ENCODE data around the gene COL27A1. TPM values are rescaled to one million over a fixed set of nuclear protein-coding genes. Genes with fewer than 3 reads are reported as not detected.

Gene COL27A1
- total and polyA plus RNA-seq, 2 donors = 12.6 to 24.0 TPM

- 85% methylated on average over 2 of the region's 2 CpGs for WGBS
- H3K9me3 ChIP-seq (ENCODE audit: control insufficient read depth in 2 of 2, insufficient read depth in 1 of 2, low read length in 1 of 2) = no peaks in the 10 kb centered on the region
- peaks cover 0 to 21% of the 10 kb centered on the region in 2 donors for H3K27me3 ChIP-seq (ENCODE audit: control insufficient read depth in 2 of 2, insufficient read depth in 1 of 2, low read length in 1 of 2)
Observed at GRCh38 chr9:114114364-114114763, 41.0 kb upstream of the COL27A1 start.

GRCh38 chr9:114115654-114116125, 39.6 kb upstream of the COL27A1 start:
- DNase-seq (ENCODE audit: low read depth in 6 of 9, low spot score in 9 of 9) = no peak
- WGBS = 94% methylated on average over 9 of the region's 9 CpGs
- no peak overlapping the region for H3K4me3 ChIP-seq (ENCODE audit: low read length in 2 of 2)
- no peaks in the 10 kb centered on the region for H3K9me3 ChIP-seq (ENCODE audit: control insufficient read depth in 2 of 2, insufficient read depth in 1 of 2, low read length in 1 of 2)
- no peak overlapping the region for H3K27ac ChIP-seq (ENCODE audit: low read depth in 1 of 2, low read length in 1 of 2)
- peaks cover 0 to 21% of the 10 kb centered on the region in 2 donors for H3K27me3 ChIP-seq (ENCODE audit: control insufficient read depth in 2 of 2, insufficient read depth in 1 of 2, low read length in 1 of 2)
- no peaks in the 10 kb centered on the region for H3K4me1 ChIP-seq (ENCODE audit: control insufficient read depth in 2 of 2, insufficient read depth in 2 of 2, low read length in 2 of 2)
- no peaks in the 10 kb centered on the region for H3K36me3 ChIP-seq (ENCODE audit: control insufficient read depth in 2 of 2, insufficient read depth in 2 of 2, low read length in 1 of 2)

More at GRCh38 chr9:114114364-114114763, 41.0 kb upstream of the COL27A1 start:
- Histone ChIP-seq H3K36me3 (ENCODE audit: control insufficient read depth in 2 of 2, insufficient read depth in 2 of 2, low read length in 1 of 2) (no peaks in the 10 kb centered on the region), H3K4me1 (ENCODE audit: control insufficient read depth in 2 of 2, insufficient read depth in 2 of 2, low read length in 2 of 2) (no peaks in the 10 kb centered on the region), H3K27ac (ENCODE audit: low read depth in 1 of 2, low read length in 1 of 2) (no peak overlapping the region), H3K4me3 (ENCODE audit: low read length in 2 of 2) (no peak overlapping the region)
- DNase-seq (ENCODE audit: low read depth in 6 of 9, low spot score in 9 of 9) = no peak

GRCh38 chr9:114116126-114116747, 39.1 kb upstream of the COL27A1 start:
- Histone ChIP-seq H3K4me3 (ENCODE audit: low read length in 2 of 2) (no peak overlapping the region), H3K36me3 (ENCODE audit: control insufficient read depth in 2 of 2, insufficient read depth in 2 of 2, low read length in 1 of 2) (no peaks in the 10 kb centered on the region), H3K4me1 (ENCODE audit: control insufficient read depth in 2 of 2, insufficient read depth in 2 of 2, low read length in 2 of 2) (no peaks in the 10 kb centered on the region), H3K27ac (ENCODE audit: low read depth in 1 of 2, low read length in 1 of 2) (no peak overlapping the region), H3K27me3 (ENCODE audit: control insufficient read depth in 2 of 2, insufficient read depth in 1 of 2, low read length in 1 of 2) (peaks cover 0 to 21% of the 10 kb centered on the region in 2 donors), H3K9me3 (ENCODE audit: control insufficient read depth in 2 of 2, insufficient read depth in 1 of 2, low read length in 1 of 2) (no peaks in the 10 kb centered on the region)
- DNase-seq (ENCODE audit: low read depth in 6 of 9, low spot score in 9 of 9) = no peak
- WGBS = 93% methylated on average over 12 of the region's 12 CpGs

GRCh38 chr9:114117614-114117995, 37.7 kb upstream of the COL27A1 start:
- Histone ChIP-seq H3K4me1 (ENCODE audit: control insufficient read depth in 2 of 2, insufficient read depth in 2 of 2, low read length in 2 of 2) (no peaks in the 10 kb centered on the region), H3K27me3 (ENCODE audit: control insufficient read depth in 2 of 2, insufficient read depth in 1 of 2, low read length in 1 of 2) (peaks cover 0 to 21% of the 10 kb centered on the region in 2 donors), H3K36me3 (ENCODE audit: control insufficient read depth in 2 of 2, insufficient read depth in 2 of 2, low read length in 1 of 2) (no peaks in the 10 kb centered on the region), H3K27ac (ENCODE audit: low read depth in 1 of 2, low read length in 1 of 2) (no peak overlapping the region), H3K9me3 (ENCODE audit: control insufficient read depth in 2 of 2, insufficient read depth in 1 of 2, low read length in 1 of 2) (no peaks in the 10 kb centered on the region), H3K4me3 (ENCODE audit: low read length in 2 of 2) (no peak overlapping the region)
- no peak for DNase-seq (ENCODE audit: low read depth in 6 of 9, low spot score in 9 of 9)
- WGBS = 96% methylated on average over 7 of the region's 7 CpGs

GRCh38 chr9:114117996-114118830, 37.1 kb upstream of the COL27A1 start:
- Histone ChIP-seq H3K27me3 (ENCODE audit: control insufficient read depth in 2 of 2, insufficient read depth in 1 of 2, low read length in 1 of 2) (peaks cover 0 to 21% of the 10 kb centered on the region in 2 donors), H3K9me3 (ENCODE audit: control insufficient read depth in 2 of 2, insufficient read depth in 1 of 2, low read length in 1 of 2) (no peaks in the 10 kb centered on the region), H3K4me1 (ENCODE audit: control insufficient read depth in 2 of 2, insufficient read depth in 2 of 2, low read length in 2 of 2) (no peaks in the 10 kb centered on the region), H3K4me3 (ENCODE audit: low read length in 2 of 2) (no peak overlapping the region), H3K36me3 (ENCODE audit: control insufficient read depth in 2 of 2, insufficient read depth in 2 of 2, low read length in 1 of 2) (no peaks in the 10 kb centered on the region), H3K27ac (ENCODE audit: low read depth in 1 of 2, low read length in 1 of 2) (no peak overlapping the region)
- no peak for DNase-seq (ENCODE audit: low read depth in 6 of 9, low spot score in 9 of 9)
- WGBS = 75% methylated on average over 21 of the region's 21 CpGs

GRCh38 chr9:114119242-114120191, 35.8 kb upstream of the COL27A1 start:
- H3K27me3 ChIP-seq (ENCODE audit: control insufficient read depth in 2 of 2, insufficient read depth in 1 of 2, low read length in 1 of 2) = peaks cover 0 to 18% of the 10 kb centered on the region in 2 donors
- WGBS = 74% methylated on average over 9 of the region's 9 CpGs
- H3K4me1 ChIP-seq (ENCODE audit: control insufficient read depth in 2 of 2, insufficient read depth in 2 of 2, low read length in 2 of 2) = no peaks in the 10 kb centered on the region
- no peak overlapping the region for H3K4me3 ChIP-seq (ENCODE audit: low read length in 2 of 2)
- no peaks in the 10 kb centered on the region for H3K36me3 ChIP-seq (ENCODE audit: control insufficient read depth in 2 of 2, insufficient read depth in 2 of 2, low read length in 1 of 2)
- no peaks in the 10 kb centered on the region for H3K9me3 ChIP-seq (ENCODE audit: control insufficient read depth in 2 of 2, insufficient read depth in 1 of 2, low read length in 1 of 2)
- H3K27ac ChIP-seq (ENCODE audit: low read depth in 1 of 2, low read length in 1 of 2) = no peak overlapping the region
- no peak for DNase-seq (ENCODE audit: low read depth in 6 of 9, low spot score in 9 of 9)

- DNase-seq (ENCODE audit: low read depth in 6 of 9, low spot score in 9 of 9) = no peak
- Histone ChIP-seq H3K27ac (ENCODE audit: low read depth in 1 of 2, low read length in 1 of 2) (no peak overlapping the region), H3K27me3 (ENCODE audit: control insufficient read depth in 2 of 2, insufficient read depth in 1 of 2, low read length in 1 of 2) (peaks cover 0 to 18% of the 10 kb centered on the region in 2 donors), H3K36me3 (ENCODE audit: control insufficient read depth in 2 of 2, insufficient read depth in 2 of 2, low read length in 1 of 2) (no peaks in the 10 kb centered on the region), H3K4me1 (ENCODE audit: control insufficient read depth in 2 of 2, insufficient read depth in 2 of 2, low read length in 2 of 2) (no peaks in the 10 kb centered on the region), H3K4me3 (ENCODE audit: low read length in 2 of 2) (no peak overlapping the region), H3K9me3 (ENCODE audit: control insufficient read depth in 2 of 2, insufficient read depth in 1 of 2, low read length in 1 of 2) (no peaks in the 10 kb centered on the region)
- WGBS = 70% methylated on average over 4 of the region's 4 CpGs
Observed at GRCh38 chr9:114120192-114121014, 34.9 kb upstream of the COL27A1 start.
